Ureter (tissue), 1 donor: Measurements from ENCODE around the gene TLE7. TPM values are rescaled to one million over a fixed set of nuclear protein-coding genes. Genes with fewer than 3 reads are reported as not detected.

ENCODE experiments used
- DNase-seq: peaks from one replicate; pipeline ENCODE4 v3.0.0-alpha.2; 2020; ENCODE audit warnings: low spot score
- total RNA-seq: library from RNA; stranded (reverse); gene quantifications from one replicate; pipeline ENCODE4 v1.2.4, GENCODE V29; 2023
- donor health status: DM: yes; HTN: yes; CAD: no.

The TLE7 gene
- not detected for total RNA-seq

DNA sequence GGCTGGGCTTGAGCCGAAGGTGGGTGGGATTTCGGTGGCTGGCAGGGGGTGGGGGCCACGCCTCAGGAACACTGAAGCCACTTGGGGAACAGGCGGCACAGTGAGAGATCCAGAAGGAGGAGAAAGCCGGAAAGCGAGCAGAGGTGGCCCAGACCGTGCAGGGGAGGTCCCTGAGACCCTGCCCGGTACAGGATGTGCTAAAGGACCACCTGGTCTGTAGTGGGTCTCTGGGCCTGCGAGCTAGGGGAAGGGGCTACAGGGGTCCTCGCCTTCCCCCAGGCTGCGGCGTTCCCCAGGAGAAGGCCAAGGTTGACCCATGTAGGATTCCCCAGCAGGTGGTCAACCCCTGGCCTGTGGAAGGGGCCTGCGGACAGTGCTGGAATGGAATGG is at the start of gene TLE7:
Gene TLE7, minus strand, starts transcription at position 4 of the 390 bp plus-strand sequence. CDS start 8,730 bp downstream, outside the sequence.
- no peak for DNase-seq

DNA sequence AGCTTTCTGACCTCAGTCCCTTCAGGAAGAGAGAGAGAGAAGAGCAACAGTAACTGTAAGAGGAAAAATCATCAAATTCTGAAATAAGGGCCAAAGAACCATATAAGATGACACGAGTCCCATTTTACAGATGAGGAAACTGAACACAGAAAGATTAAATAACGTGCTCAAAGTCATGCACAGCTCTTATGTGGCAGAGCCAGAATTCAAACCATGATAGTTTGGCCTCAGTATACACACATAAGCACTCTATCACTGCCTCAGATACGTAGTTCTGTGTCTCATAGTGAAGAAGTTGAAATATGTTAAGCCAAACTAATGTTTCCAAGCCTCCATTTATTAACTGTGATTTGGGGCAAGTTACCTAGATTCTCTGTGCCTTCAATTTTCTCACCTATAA is 49.2 kb upstream of the TLE7 start:
- no peak for DNase-seq

DNA sequence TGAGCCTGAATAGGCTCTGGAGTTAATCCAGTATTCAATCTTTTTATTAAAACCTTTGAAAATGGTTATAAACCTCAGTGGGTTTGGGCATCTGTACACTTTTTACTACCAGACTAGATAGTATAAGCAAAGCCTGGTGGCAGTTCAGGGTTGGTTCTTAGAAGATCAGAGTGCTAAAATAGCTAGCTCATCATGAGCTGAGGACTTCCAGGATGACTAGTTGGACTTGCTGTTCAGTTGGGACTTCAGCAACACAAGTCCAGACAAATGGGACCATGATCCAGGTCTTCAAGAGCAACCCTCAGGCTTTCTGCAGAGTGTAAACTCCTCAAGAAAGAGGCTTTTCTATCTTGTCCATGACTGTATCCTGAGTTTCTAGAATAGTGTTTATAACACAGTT is 48.5 kb upstream of the TLE7 start:
- no peak for DNase-seq

DNA sequence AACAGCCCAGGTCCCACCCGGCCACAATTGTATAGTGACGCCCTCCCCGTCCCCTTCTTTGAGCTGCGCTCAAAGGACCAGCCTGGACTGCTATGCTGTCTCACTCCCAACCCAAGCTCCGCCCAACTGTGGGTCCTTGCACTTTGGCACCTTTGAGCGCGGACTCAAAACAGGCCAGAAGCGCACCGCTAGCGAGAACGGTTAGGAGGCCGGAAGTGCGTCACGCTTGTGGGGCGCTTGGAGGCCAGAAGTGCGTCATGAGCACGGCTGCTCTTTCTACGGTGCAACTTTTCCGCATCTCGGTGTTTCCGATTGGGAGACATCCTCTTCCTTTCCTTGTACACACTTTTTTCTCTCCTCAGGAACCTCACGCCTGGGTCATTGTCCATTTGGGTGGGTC is 47.3 kb upstream of the TLE7 start, which contains the start of gene ZNF19:
Gene ZNF19, minus strand, starts transcription at position 203 of the 400 bp plus-strand sequence. CDS start 7,210 bp downstream, outside the sequence.
- DNase-seq: no peak

DNA sequence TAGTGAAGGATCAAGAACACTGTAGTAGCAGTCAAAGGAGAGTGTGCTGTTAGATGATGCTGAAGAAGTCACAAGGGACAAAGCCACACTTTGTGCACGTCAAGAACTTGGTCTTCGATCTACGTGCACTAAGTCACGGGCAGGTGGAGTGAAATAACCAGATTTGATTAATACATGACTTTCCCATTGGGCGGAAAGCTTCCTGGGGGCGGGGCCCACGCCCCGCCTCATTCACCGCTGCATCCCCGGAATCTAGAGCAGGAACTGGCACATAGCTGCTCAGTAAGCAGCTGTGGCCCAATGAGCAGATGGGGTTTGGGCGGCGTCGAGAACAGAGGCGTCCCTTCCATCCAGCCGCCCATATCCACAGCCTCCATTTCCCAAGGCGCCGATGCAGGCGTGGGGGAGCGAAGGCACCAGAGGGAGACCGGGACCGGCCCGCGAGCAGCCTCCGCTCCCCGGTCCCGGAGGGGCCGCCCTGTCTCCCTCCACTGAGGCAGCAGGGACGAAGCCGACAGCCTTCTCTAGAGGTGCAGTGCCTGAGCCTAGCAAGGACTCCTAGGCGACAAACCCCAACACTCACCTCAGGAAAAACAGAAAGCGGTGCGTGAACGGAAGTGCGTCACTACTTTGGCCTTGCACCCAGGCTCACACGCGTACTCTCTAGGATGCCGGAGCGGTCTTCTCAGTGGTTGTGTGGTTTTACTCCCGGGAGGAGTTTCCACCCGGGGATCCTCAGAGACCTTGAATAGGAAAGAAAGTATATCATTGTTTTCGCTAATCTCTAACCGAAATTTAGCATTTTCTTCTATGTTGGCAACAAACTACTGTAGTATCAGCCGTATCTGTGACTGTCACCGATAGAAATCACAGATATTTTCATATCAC is 42.4 kb upstream of the TLE7 start:
- DNase-seq: peak; percentile 89

DNA sequence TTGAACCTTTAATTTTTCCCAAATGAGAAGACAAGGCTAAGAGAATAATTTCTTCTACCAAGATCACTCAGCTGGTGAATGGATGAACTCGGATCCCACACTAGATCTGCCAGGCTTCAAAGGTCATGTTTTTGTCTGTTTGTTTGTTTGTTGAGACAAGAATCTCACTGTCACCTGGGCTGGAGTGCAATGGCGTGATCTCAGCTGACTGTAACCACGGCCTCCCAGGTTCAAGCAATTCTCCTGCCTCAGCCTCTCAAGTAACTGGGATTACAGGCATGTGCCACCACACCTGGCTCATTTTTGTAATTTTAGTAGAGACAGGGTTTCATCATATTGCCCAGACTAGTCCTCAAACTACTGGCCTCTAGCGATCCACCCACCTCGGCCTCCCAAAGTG is 40.7 kb upstream of the TLE7 start:
- DNase-seq: no peak

DNA sequence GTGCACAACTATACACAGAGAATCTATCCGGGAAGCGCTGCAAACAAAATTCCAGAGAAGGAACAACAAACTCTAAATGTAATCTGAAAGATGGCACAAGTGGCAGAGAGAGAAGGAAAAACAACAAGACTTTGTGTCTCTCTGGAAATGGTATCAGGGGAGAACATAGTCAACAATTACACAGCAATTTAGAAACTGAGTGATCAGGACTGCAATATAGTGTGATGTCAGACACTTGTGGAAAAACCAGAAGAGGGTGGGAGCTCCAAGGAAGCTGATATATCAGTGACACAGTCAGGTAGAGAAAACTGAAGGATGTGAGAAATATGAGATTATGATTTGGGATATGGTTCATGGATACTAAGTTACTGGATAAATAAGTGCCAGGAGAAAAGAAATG is 39.1 kb upstream of the TLE7 start:
- DNase-seq: no peak

DNA sequence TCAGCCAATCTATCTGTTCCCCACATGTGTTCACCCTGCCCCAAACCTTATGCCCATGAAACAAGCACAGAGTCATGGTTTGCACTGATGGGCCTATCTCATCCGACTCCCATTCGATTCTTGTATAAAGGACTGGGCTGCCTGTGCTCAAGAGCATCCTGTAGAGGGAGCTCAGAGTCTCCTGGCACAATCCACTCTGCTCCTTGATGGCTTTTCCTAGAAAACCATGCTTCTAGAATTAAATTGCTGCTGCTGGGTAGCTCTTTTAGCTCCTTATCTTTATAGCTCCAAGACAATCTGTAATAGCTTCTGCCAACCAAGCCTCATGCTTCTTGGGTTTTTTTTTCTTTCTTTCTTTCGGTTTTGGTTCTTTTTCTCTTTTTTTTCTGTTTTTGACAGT is 37.6 kb upstream of the TLE7 start:
- DNase-seq: no peak

DNA sequence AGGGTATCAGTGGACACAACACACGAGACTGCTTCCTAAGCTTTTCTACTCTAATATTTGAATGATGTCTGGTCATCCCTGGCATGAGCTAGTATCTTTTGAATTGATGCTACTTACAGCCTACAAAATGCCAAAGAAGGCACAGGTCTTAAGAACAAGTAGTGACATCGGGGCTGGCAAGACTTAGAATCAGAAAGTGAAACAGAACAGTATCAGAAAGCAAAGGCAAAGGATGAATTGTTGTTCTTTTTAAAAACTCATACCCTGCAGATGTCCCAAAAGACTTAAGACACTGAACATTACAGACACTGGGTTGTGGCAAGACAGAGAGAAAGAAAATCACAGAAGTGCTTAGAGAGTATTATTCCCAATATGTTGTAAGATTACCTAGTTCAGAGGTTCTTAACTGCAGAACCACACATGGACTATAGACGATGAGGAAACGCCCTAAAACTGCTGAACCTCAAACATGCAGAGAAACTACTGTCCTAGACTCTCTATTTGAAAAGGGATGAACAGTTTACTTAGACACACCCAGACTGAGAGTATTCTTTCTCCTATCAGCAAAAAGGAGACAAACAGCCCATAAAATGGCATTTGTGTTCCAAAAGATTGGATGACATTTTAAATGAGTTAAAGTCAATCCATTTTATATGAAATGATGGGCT is 34.7 kb upstream of the TLE7 start:
- no peak for DNase-seq

DNA sequence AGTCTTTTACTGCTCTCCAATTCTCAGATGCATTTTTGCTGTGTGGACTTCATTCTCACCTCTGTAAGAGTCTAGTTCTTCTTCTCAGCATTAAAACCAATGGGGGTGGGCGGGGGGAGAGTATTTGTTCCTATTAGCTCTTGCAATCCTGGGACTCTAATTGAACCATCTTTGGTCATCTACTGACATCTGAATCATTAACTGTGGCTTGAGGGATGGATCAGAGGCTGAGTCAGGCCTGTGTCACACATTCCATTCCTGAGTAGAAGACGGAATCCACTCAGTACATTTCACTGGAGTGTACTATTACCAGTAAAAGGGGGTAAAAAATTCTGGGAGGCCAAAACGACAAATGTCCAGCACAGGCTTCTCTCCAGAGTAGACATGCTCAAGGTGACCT is 33.0 kb upstream of the TLE7 start:
- DNase-seq: no peak

DNA sequence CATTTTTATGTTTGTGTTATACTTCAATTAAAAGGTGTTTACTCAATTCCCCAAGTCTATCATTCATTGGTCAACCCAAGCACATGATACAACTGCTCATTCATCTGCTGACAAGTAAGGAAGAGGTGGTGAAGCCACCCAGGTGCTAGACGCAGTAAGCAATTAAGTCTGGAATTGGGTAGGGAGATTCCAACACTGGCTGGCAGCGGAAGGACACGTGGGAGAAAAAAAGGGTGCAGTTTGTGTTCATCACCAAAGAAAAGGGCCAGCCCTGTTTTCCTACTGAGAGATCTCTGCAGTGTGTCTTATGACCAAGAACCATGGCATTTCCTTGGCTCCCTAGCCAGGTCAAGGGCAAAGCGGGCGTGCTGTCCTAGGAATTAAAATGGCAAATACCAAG is 32.0 kb upstream of the TLE7 start:
- no peak for DNase-seq

DNA sequence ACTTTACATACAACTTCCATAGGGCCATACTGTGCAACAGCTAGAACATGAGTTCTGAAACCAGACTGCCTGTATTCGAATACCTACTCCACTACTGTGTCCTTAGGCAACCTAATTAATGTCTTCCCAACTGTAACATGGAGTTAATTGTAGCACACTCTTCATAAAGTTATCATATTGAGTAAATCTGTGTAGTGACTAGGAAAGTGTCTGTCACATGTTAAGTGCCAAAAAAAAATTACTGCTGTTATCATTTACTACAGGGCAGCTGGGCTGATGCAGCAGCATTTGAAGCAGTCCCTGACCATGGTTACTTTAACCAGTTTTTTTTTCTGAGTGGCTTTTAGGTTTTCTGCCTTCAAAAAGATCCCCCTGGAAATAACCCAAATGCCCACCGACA is 31.1 kb upstream of the TLE7 start:
- DNase-seq: no peak

DNA sequence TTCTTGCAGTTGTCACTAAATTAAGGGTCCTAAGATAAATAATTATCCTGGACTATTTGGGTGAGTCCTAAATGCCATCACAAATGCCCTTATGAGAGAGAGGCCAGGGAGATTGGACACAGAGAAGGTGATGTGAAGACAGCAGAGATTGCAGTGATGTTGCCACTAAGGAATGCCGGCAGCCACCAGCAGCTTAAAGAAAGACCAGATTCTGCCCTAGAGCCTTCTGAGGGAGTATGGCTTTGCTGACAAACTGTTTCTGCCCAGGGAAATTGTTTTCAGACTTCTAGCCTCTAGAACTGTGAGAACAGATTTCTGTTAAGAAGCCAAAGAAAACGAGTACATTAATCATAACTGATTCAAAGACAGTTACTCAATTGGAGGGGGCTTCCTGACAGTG is 30.2 kb upstream of the TLE7 start:
- no peak for DNase-seq

DNA sequence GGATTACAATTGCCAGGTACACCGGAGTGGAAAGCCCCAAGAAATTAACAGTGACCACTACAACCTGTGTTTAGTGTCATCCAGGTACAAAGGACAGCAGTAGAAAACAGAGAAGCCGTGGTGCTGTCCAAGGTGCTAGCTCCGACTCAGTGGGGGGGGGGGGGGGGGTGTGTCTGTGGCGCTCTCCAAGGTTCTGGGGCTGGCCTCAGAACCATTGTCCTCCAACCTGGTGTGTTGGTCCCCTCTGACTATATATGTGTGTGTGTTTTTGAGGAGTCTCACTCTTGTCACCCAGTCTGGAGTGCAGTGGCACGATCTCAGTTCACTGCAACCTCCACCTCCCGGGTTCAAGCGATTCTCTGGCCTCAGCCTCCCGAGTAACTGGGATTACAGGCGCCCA is 26.0 kb upstream of the TLE7 start:
- no peak for DNase-seq

DNA sequence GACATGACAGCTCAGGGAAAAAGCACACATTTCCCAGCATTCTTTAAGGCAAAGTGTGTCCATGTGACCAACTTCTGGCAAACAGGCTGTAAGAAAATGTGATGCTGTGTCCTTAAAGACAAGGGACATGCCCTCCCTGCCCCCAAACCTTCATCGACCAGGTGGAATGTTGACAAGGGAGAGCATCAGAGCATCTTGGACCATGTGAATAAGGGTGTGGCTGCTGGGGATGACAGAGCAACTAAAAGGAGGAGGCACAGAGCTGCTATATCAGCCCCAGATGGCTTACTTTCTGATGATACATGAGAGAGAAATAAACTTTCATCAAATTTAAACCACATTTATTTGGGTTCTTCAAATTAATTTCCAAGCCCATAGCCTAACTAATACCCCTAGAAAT is 22.4 kb upstream of the TLE7 start:
- no peak for DNase-seq

DNA sequence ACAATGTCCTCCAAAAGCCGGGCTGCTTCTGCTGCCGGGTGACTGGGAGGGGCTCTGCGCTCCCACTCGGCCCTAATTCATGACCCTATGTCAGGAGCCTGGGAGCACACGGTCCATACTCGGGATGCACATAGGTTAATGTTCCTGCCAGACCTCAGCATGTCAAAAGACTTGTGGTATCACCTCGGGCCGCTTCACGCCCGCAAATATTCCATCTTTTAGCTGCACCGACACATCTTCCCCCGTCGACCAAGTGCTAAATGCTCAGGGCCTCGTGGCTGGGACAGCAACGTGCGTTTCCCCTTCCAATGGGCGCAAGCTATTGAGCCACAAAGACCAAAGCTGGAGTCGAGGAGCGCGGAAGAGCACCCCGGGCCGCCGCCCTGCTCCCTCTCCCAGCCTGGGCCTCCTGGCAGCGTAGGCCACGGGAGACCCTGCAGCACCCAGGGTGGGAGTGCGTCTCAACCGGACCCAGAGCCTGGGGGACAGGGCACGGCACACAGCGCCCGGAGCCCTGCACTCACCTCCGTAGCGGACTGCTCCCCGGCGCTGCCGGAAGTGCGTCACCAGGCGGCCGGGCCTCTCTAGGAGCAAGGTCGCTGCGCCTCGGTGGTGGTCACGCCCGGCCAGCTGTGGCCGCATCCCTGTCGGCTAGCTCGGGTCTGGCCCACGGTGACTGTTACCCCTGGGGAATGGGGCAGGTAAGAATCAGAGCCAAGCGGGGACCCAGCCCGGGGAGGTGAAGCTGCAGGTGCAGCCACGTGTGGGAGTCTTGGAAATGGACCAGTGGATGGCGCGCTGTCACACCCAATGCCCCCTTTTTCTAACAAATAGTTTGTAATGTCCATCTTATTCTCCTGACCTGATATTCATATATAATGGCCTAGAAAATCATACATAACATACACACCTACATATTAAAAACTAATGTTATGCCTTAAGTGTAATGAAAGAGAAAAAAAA is 20.1 kb upstream of the TLE7 start, which contains the start of gene ZNF23:
Gene ZNF23, minus strand, starts transcription at position 562 of the 963 bp plus-strand sequence. CDS start 5,451 bp downstream, outside the sequence.
- peak; percentile 87 for DNase-seq

DNA sequence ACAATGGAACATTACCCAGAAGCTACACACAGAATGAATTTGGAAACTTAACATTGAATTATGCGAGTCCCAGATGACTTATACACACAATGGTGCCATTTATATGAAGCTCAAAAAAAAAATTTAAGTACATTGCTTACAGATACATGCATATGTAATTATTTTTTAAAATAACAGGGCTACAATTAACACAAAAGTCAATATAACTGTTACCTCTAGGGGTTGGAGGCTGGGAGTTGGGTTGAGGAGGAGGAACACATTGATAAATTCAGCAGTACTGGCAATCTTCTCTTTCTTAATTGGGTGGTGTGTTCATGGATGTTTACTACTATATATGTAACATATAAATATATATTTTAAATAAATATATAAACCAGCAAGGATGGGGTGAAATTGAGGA is 19.1 kb upstream of the TLE7 start:
- no peak for DNase-seq

DNA sequence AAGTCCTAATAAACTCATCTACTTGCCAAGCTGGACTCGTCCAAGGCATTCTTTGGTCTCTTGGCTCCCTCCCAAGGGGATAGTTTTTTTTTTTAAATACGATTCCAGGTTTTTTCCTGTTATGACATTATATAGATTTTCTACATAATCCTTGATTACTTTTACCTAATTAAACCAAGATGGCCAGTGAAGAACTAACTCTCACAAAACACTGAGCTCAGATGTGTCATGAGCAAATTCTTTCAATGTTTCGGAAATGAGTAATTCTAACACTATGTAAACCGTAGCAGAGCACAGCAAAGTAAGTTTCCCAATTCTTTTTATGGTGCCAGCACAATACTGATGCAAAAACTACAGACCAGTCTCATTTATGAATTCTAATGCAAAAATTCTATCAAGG is 18.4 kb upstream of the TLE7 start:
- no peak for DNase-seq

DNA sequence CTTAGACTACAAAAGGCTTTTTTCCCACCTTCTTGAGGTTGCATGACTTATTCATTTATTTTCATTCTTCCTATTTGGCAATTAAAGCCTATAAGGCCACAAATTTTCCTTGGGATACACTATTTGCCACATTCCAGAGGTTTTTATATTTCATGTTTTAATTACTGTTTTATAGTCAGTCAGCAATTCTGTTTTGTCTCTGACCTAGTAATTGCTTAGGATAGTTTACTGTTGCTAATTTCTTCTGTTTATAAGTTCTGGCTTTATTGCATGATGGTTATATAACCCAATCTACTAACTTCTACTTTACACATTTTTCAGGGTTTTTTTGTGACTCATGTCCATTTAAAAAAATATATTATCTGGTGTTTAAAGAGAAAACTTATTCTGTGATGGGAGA is 17.7 kb upstream of the TLE7 start:
- DNase-seq: no peak

DNA sequence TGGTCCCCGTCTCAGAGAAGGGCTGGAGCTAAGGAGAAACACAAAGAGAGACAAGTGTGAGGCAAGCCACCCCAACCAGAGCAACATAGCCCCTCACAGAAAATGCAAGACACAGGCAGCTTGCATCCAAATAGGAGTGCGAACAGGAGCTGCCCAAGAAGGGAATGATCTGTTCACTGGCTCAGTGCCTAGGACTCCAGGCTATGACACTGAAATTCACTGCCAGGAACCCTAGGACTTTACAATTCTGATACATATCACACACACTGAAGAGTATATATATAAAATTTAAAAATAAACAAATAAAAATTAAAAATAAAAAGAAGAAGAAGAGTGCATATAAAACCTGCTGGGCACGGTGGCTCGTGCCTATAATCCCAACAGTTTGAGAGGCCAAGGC is 14.9 kb upstream of the TLE7 start:
- DNase-seq: no peak

DNA sequence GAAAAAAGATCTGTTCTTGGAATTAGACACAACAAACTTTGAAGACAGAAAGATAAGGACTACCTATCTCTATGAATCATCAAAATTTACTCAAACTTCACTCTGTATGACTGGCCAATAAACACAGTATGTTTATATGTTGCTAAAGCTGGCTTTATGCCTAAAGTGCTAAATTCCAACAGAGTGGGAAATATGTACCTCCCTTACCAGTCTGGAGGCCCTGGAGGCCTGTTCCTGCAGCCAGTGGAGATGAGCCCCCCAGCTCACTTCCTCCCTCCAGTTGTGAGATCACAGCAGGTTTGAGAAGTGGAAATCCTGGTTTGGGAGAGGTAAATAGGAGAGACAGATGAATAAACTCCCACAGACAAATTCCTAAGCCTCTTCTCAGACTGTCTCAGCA is 11.2 kb upstream of the TLE7 start:
- DNase-seq: no peak

DNA sequence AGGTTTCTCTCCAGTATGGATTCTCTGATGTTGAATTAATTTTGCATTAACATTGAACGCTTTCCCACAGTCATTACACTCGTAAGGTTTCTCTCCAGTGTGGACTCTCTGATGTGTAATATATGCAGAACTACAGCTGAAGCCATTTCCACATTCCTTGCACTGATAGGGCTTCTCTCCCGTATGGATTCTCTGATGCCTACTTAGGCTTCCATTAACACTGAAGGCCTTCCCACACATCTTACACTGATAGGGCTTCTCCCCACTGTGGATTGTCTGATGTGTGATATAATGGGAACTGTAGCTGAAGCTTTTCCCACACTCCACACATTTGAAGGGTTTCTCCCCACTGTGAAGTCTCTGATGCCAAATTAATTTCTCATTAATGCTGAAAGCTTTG is 7.2 kb upstream of the TLE7 start:
- DNase-seq: no peak
